HG02763 (cell line): ENCODE measurements around the gene LY9.
"Not testable (repeated sequence)": the region's sequence is repeated elsewhere in the genome, so short reads cannot be mapped to it uniquely, and the experiment has no call there.

Source experiments
- ATAC-seq: cut with Tn5 transposase; IDR thresholded peaks from one replicate; pipeline ENCODE4 v1.9.1; 2021; ENCODE audit warnings: mild to moderate bottlenecking, moderate library complexity; ENCODE audit not compliant: unreplicated experiment

Gene LY9

GRCh38 chr1:160774886-160775719 is 20.9 kb upstream of the LY9 start:
- ATAC-seq: no peak

- ATAC-seq: no peak
Measured at GRCh38 chr1:160776178-160776577, 19.8 kb upstream of the LY9 start.

GRCh38 chr1:160777486-160778089 is 18.4 kb upstream of the LY9 start:
- no peak for ATAC-seq

GRCh38 chr1:160778976-160779375 is 17.0 kb upstream of the LY9 start:
- no peak for ATAC-seq

DNA sequence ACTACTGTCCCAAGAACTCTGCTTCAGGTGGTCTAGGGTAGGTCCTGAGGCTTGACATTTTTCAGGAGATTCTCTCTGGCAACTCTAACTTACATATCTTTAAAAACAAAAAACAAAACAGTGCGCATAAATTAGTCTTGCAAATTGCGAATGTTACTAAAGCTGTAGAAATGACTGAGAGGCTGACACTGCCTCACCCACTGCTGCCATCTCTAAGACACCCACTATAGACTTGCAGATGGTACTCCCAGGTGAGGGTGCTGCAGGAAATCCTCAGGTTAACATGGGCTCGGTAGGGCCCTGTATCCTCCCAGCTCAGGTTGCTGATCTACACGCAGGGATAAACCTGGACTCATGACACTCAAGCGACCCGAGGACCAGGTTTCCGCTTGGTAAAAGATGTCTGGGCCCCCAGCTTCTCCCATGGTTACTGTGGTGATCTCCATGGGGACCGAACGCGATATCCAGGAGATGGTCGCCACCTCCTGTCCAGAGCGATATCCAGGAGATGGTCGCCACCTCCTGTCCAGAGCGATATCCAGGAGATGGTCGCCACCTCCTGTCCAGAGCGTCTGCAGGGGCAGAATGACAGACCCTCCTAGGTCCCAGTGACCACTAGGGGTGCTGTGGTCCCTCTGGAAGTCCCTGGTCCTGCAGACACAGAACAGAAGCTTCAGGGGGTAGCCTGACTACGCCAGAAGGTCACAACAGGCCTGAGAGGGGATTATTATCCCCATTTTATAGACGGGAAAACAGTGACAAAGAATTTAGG is 16.2 kb upstream of the LY9 start:
- ATAC-seq: no peak

DNA sequence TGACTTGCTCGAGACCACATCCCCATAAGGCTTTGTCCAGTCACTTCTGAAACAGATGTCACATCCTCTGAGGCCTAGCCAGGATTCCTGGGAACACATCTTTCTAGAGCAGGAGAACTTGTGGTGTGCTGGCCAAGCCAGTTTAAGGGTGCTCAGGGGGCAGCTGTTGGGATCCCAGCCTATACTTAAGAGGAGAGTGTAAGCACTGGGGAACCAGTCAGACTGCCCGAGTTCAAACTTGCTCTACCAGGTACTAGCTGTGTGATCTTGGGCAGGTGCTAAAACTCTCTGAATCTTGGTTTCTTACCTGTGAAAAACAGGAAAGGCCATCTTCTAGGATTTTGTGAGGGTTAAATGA is 15.6 kb upstream of the LY9 start:
- no peak for ATAC-seq

GRCh38 chr1:160781186-160781766 is 14.7 kb upstream of the LY9 start:
- no peak for ATAC-seq

GRCh38 chr1:160781914-160782689 is 13.9 kb upstream of the LY9 start:
- peak; percentile 79 for ATAC-seq

GRCh38 chr1:160782988-160783765 is 12.8 kb upstream of the LY9 start:
- ATAC-seq: not testable (repeated sequence)

DNA sequence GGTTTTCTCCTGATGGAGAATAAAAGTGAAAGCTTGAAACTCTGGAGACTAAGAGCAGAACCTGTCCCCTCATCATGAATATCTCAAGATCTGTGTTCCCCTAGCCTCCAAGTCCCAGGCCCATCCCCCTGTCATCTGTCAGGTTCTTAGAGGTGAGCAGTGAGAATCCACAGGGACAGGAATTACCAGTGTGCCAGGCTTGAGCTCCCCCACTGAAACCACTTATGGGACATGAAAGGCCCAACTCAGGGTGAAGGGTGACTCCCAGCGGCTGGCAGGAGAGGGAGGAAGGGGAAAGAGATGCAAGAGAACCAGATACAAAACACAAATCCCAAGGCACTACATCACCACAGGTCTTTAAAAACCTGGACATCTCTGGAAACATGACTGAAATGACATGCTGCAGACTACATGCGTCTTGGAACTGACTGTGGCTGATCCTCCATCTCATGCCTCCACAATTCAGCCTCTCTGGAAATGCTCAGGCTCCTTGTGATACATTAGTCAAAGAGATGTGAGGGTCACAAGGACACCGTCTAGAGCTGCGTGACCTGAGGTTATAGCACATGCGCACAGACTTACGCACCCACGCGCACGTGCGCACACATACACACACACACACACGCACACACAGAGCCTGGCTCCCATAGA is 6.8 kb upstream of the LY9 start:
- peak; percentile 4 for ATAC-seq

GRCh38 chr1:160789702-160790611 is 6.0 kb upstream of the LY9 start:
- peak; percentile 80 for ATAC-seq

DNA sequence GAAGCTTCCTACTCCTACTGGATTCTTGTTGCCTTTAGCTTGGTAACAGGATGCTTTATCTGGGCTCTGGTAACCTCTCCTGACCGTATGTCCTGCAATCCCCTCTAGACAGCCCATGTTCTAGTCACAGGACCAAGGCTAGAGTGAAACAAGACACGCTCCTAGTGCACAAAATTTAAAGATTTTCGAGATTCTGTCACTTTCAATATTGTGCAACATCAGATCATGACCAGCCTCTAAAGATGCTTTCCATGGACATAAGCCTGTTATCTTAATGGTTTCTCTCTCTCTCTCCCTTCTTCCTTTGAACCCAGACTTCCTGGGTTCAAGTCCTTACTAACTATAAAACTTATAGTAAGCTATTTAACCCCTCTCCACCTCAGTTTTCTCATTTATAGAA is 1.6 kb upstream of the LY9 start:
- no peak for ATAC-seq

- no peak for ATAC-seq
Measured at GRCh38 chr1:160797271-160797709, 1.3 kb downstream of the LY9 start.

- no peak for ATAC-seq
Measured at GRCh38 chr1:160797861-160798273, 1.9 kb downstream of the LY9 start.

GRCh38 chr1:160798439-160798838 is 2.5 kb downstream of the LY9 start:
- ATAC-seq: no peak

DNA sequence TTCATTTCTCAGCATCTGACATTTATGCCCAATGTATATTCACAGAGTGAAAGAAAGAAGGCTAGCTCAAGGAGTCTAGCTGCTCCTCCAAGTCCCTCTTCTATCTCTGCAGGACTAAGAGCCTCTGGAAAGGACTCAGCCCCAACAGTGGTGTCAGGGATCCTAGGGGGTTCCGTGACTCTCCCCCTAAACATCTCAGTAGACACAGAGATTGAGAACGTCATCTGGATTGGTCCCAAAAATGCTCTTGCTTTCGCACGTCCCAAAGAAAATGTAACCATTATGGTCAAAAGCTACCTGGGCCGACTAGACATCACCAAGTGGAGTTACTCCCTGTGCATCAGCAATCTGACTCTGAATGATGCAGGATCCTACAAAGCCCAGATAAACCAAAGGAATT is 3.7 kb downstream of the LY9 start:
- ATAC-seq: no peak

DNA sequence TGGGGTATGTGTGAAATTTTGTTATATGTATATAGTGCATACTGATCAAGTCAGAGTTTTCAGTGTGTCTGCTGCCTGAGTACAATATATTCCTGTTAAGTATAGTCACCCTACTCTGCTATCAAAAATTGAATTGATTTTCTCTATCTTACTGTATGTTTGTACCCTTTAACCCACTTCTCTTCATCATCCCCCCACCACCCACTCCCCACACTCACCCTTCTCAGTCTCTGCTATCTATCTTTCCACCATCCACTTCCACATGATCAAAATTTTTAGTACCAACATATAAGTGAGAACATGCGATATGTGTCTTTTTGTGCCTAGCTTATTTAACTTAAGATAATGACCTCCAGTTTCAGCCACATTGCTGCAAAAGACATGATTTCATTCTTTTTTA is 4.2 kb downstream of the LY9 start:
- ATAC-seq: no peak

DNA sequence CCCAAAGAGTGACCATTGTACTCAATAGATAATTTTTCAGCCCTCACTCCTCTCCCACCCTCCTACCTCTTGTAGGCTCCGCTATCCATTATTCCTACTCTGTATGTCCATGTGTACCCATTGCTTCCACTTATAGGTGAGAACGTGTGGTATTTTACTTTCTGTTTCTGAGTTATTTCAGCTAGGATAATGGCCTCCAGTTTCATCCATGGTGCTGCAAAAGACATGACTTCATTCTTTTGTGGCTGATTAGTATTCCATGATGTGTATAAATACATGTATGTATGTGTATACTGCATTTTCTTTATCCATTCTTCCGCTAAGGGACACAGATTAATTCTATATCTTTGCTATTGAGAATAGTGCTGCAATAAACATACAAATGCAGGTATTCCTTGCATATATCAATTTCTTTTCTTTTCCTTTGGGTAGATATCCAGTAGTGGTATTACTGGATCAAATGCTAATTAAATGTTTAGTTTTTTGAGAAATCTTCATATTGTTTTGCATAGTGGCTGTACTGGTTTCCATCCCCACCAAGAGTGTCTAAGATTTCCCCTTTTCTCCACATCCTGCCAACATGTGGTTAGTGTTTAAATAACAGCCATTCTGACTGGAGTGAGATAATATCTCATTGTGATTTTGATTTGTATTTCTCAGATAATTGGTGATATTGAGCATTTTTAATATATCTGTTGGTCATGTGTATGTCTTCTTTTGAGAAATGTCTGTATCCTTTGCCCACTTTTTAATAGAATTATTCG is 4.9 kb downstream of the LY9 start:
- ATAC-seq: no peak
